GOT3 (cell line): ENCODE measurements around the gene TRIM56.
"Not testable (repeated sequence)": the region's sequence is repeated elsewhere in the genome, so short reads cannot be mapped to it uniquely, and the experiment has no call there.

ENCODE experiments used
- DNase-seq: peaks from one replicate; lab custom pipeline; 2025; ENCODE audit warnings: mixed read lengths; lab: John Stamatoyannopoulos, UW

The TRIM56 gene, protein sequence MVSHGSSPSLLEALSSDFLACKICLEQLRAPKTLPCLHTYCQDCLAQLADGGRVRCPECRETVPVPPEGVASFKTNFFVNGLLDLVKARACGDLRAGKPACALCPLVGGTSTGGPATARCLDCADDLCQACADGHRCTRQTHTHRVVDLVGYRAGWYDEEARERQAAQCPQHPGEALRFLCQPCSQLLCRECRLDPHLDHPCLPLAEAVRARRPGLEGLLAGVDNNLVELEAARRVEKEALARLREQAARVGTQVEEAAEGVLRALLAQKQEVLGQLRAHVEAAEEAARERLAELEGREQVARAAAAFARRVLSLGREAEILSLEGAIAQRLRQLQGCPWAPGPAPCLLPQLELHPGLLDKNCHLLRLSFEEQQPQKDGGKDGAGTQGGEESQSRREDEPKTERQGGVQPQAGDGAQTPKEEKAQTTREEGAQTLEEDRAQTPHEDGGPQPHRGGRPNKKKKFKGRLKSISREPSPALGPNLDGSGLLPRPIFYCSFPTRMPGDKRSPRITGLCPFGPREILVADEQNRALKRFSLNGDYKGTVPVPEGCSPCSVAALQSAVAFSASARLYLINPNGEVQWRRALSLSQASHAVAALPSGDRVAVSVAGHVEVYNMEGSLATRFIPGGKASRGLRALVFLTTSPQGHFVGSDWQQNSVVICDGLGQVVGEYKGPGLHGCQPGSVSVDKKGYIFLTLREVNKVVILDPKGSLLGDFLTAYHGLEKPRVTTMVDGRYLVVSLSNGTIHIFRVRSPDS

GRCh38 chr7:101085162-101085964, at the start of gene TRIM56:
TRIM56 (plus strand) TSS chr7:101085481; CDS start chr7:101087313, 1,832 bp downstream.
- peak; percentile 34 for DNase-seq

DNA sequence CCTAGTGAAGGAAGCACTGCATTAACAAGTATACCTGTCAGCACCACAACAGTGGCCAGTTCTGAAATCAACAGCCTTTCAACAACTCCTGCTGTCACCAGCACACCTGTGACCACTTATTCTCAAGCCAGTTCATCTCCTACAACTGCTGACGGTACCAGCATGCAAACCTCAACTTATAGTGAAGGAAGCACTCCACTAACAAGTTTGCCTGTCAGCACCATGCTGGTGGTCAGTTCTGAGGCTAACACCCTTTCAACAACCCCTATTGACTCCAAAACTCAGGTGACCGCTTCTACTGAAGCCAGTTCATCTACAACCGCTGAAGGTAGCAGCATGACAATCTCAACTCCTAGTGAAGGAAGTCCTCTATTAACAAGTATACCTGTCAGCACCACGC, 49.3 kb upstream of the TRIM56 start:
- DNase-seq, result no peak

GRCh38 chr7:101041283-101041682, 44.0 kb upstream of the TRIM56 start:
- DNase-seq, result not testable (repeated sequence)

DNA sequence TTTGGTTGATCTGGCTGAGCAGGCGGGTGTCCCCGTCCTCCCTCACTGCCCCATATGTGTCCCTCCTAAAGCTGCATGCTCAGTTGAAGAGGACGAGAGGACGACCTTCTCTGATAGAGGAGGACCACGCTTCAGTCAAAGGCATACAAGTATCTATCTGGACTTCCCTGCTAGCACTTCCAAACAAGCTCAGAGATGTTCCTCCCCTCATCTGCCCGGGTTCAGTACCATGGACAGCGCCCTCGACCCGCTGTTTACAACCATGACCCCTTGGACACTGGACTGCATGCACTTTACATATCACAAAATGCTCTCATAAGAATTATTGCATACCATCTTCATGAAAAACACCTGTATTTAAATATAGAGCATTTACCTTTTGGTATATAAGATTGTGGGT, 26.9 kb upstream of the TRIM56 start:
- peak; percentile 10 for DNase-seq

DNA sequence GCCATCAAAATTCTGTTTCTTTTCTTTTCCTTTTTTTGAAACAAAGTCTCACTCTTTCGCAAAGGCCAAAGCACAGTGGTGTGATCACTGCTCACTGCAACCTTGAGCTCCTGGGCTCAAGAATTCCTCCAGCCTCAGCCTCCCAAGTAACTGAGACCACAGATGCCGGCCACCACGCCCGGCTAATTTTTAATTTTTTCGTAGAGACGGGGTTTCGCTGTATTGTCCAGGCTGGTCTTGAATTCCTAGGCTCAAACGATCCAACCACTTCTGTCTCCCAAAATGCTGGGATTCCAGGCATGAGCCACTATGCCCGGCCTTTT, 25.7 kb upstream of the TRIM56 start:
- DNase-seq, result no peak

DNA sequence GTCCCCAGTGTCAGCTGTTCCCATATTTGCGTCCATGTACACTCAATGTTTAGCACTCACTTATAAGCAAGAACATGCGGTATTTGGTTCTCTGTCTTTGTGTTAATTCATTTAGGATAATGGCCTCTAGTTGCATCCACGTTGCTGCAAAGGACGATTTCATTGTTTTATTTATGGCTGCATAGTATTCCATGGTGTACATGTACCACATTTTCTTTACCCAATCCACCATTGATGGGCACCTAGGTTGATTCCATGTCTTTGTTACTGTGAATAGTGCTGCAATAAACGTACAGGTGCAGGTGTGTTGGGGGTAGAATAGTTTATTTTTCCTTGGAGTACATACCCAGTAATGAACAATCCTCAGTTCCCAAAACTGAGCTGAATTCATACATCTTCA, 24.3 kb upstream of the TRIM56 start:
- DNase-seq, result no peak

GRCh38 chr7:101064176-101064550, 21.1 kb upstream of the TRIM56 start:
- not testable (repeated sequence) for DNase-seq

- not testable (repeated sequence) for DNase-seq
Measured at GRCh38 chr7:101065162-101065561, 20.1 kb upstream of the TRIM56 start.

- DNase-seq, result no peak
Measured at GRCh38 chr7:101066141-101066832, 19.0 kb upstream of the TRIM56 start.

- DNase-seq, result no peak
Measured at GRCh38 chr7:101066833-101067177, 18.5 kb upstream of the TRIM56 start.

DNA sequence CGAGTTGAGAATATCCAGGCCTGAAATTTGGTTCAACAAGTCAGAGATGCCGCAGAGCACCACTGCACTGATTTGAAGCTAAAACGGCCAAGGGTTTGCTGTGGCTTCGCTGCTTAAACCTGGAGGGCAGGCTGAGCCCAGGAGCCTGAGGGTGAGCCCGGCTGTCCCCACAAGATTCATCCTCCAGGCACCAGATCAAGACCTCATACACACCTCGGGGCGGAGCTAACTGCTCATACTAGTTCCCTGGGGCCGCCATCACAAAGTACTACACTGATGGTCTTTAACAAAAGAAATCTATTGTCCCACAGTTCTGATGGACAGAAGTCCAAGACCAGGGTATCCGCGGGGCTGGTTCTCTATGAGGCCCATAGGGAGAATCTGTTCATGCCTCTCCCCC, 16.9 kb upstream of the TRIM56 start:
- no peak for DNase-seq

GRCh38 chr7:101071362-101072104, 13.7 kb upstream of the TRIM56 start:
- not testable (repeated sequence) for DNase-seq

- DNase-seq, result no peak
Measured at GRCh38 chr7:101075646-101076045, 9.6 kb upstream of the TRIM56 start.

DNA sequence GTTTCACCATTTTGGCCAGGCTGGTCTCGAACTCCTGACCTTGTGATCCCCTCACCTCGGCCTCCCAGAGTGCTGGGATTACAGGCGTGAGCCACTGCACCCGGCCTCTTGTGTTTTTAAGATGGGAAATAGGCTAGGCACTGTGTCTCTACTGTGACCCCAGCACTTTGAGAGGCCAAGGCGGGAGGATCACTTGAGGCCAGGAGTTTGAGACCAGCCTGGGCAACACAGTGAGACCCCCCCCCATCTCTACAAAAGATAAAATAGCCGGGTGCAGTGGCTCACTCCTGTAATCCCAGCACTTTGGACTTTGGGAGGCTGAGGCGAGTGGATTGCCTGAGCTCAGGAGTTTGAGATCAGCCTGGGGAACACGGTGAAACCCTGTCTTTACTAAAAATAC, 9.1 kb upstream of the TRIM56 start:
- DNase-seq, result not testable (repeated sequence)

DNA sequence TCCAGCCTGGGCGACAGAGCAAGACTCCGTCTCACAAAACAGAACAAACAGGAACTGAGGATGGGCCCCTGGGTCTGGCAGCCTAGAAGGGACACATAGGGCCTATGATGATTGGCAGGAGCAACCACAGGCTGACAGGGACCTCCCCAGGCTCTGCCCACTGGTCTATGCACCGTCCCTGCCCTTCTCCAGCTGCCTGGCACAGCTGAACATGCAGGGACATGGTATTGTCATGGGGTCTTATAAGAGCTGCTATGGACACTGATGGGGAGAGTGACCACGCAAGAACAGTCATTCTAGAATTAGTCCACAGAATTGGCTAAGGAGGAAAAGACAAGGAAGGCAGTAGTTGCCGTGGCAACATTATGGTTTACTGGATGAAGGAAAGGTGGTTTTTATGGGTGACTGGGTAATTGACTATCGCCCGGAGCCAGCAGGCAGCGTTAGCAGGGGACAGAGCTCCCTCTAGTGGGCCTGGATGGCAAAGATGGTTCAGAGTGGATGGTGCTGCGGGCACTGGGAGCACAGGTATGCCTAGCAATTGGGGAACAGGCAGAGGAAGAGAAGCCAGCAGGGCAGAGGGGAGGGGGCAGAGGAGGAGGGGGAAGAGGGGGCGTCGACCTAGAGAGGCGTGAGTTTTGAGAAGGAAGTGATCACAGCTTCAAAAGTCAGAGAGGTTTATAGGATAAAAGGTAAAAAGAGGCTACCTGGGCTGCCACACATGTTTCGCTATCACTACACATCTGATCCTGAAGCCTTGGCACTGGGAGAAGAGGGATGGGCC, 7.8 kb upstream of the TRIM56 start:
- peak; percentile 41 for DNase-seq

- DNase-seq, result no peak
Measured at GRCh38 chr7:101081432-101081831, 3.8 kb upstream of the TRIM56 start.

DNA sequence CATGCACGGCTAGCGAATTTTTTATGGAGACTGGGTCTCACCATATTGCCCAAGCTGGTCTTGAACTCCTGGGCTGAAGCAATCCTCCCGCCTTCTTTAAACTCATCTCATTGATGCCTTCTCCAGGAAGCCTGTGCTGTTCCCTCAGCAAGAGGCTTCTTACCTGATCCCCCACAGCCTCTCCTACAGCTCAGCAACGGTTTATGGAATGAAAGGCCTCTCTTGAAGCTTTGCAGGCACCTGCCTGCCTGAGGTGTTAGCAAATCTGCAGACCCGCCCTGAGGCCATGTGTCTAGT, 468 bp upstream of the TRIM56 start:
- DNase-seq, result no peak

- no peak for DNase-seq
Measured at GRCh38 chr7:101087334-101088068, 2.2 kb downstream of the TRIM56 start.

- no peak for DNase-seq
Measured at GRCh38 chr7:101088069-101088425, 2.8 kb downstream of the TRIM56 start.

DNA sequence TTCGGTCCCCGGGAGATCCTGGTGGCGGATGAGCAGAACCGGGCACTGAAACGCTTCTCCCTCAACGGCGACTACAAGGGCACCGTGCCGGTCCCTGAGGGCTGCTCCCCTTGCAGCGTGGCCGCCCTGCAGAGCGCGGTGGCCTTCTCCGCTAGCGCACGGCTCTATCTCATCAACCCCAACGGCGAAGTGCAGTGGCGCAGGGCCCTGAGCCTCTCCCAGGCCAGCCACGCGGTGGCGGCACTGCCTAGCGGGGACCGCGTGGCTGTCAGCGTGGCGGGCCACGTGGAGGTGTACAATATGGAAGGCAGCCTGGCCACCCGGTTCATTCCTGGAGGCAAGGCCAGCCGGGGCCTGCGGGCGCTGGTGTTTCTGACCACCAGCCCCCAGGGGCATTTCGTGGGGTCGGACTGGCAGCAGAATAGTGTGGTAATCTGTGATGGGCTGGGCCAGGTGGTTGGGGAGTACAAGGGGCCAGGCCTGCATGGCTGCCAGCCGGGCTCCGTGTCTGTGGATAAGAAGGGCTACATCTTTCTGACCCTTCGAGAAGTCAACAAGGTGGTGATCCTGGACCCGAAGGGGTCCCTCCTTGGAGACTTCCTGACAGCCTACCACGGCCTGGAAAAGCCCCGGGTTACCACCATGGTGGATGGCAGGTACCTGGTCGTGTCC, 3.7 kb downstream of the TRIM56 start:
- no peak for DNase-seq
